ENCODE data around the gene TRIM9.
A peak's percentile ranks its signal among the peaks of the same experiment; 100 is the strongest.
"Not testable (repeated sequence)": the region's sequence is repeated elsewhere in the genome, so short reads cannot be mapped to it uniquely, and the experiment has no call there.

The TRIM9 gene

DNA sequence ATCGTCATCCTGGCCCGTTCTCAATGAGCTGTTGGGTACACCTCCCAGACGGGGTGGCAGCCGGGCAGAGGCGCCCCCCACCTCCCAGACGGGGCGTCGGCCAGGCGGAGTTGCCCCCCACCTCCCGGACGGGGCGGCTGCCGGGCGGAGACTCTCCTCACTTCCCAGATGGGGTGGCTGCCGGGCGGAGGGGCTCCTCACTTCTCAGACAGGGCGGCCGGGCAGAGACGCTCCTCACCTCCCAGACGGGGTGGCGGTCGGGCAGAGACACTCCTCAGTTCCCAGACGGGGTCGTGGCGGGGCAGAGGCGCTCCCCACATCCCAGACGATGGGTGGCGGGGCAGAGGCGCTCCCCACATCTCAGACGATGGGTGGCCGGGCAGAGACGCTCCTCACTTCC lies 138.5 kb downstream of the TRIM9 start:
- DNase-seq = not testable (repeated sequence)

DNA sequence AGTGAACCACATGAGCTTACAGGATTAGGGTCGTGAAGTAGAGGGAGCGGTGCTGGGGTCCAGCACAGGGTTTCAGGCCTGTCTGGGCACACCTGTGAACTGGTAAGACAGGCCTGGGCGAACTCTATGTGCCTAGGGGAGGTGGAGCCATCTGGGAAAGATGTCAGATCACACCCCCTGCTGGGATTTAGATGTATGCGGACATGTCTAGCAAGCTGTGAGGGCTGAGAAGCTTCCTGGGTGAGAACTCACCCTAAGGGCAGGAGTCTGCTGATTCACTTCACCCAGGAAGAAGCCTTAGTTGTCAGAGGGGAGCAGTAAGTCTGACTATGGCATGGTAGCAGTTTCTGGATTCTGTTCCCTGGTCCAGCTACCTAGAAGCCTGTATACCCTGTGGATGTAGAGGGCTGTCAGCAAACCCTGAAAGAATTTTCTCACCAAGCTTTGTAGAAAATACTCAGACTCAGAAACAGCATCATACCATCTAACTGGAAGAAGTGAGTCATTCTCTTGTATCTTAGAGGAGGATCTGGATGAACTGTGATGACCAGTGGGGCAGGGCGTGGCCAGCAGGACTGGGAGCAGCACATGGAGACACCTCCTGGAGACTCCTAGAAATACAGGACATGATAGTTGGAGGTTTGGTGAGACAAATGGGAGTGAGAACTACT lies 139.4 kb downstream of the TRIM9 start:
- peak; percentile 73 for DNase-seq

DNA sequence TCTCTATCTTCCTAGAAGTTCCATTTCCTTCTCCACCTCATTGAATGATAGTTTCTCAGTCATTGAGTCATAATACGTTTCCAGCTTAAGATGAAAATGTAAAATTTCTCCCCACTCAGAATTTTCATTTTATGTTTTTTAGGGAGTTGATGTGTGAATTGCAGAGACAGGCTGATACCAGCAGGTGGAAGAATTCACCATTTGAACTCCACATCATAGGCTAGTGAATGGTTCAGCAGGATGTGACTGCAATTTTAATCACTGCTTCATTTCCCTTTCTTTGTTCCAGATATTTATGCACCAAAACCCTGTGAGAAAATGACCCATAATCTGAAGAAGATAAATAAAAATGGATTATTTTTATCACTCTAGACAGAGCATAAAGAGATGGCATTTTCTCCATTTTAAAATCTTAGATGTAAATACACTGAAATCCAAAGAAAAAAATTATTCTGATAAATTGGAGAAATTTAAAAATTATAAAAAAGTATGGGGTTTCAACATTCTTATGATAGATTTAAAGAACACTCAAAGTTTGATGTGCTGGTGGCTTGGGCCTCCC lies 140.0 kb downstream of the TRIM9 start:
- peak; percentile 73 for DNase-seq

DNA sequence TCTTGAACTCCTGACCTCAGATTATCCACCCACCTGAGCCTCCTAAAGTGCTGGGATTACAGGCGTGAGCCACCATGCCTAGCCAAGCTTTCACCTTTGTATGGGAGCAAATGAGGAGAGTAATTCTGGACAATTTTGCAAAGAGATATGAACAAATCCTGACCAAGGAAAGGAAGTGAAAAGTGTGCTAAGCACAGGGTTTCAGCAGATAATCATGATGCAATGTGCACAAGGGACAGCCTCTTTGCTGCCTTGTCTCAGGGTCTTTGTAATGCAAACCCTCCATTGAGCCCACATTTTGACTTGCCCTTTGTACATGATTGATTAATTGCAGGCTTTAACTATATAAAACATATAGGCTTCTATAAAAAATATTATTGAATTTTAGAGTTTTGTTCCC lies 141.4 kb downstream of the TRIM9 start:
- no peak for DNase-seq

DNA sequence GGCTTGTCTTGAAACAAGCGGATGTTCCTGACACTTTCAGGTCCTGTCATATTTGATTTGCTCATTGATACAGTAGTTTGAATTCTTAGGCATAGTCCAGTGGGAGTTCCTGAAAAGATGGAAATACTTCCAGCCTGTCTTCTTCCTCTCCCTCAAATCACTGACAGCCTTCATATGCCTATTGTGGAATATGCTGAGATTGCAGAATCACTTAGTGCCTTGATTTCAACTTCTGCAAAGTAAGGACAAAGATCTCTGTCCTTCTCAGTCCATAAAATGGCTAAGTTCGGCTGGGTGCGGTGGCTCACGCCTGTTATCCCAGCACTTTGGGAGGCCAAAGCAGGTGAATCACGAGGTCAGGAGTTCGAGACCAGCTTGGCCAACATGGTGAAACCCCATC lies 143.9 kb downstream of the TRIM9 start:
- peak; percentile 22 for DNase-seq

DNA sequence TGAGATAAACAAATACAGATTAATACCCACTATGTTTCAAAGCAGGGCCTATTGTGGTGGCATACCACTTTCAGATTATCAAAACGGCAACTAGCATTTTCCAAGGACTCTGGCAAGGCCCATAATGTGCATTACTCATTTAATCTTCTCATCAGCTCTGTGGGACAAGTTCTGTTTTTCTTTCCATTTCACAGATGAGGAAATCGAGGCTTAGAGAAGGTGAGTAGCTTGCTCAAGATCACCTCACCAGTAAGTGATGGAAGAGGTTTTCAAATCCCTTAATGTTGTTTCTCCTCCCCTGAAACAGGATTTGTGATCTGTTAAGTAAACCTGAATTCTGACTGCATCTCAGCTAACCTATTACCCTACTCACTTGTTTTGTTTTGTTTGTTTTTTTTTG lies 146.7 kb downstream of the TRIM9 start:
- DNase-seq = no peak

DNA sequence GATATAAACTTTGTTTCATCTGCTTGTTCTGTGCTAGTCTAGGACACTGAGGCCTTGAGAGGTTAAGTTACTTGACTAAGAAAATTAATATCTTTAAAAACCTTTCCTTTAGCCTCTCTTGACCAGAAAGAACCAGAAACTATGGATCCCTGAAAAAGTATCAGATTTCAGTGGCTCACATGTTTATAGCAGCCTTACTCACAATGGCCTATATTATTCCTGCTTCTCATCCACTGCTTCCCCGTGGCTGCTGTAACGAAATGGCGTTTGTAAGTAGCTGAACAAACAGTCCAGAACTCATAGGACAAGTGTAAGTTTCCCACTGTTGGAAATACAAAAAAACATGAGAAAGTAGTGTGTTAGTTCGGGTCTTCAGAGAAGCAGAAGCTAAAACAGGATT lies 147.5 kb downstream of the TRIM9 start:
- DNase-seq = no peak

DNA sequence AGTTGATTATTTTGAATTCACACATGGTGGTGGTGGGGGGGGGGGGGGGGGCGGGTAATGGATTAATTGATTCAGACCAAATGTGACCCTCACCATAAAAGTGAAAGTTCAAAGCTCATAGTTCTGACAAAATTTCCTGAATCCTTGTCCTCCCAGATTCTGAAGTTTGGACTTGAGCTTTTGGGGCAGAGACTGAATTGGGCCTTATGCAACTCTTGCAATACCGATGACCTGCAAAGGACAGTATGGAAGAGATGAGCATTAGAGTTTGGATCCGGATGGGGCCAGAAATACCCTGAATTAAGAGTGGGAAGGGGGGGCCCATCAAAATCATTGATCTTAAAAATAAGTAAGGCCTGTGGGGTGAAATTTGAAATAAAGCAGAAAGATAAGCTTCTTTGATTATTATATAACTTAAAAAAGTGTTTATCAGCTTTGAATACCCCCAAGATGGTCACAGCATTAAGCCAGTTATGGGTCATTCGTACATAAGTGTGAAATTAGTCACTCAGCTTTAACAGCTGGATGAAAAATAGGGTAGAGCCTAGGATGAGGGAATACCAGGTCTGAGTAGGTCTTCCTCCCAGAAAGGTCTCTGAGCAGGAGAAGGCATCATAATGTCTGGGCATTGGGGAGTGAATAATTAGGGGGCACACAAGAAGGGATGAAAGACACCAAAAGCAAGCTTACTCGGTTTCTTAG lies 148.5 kb downstream of the TRIM9 start:
- no peak for DNase-seq

DNA sequence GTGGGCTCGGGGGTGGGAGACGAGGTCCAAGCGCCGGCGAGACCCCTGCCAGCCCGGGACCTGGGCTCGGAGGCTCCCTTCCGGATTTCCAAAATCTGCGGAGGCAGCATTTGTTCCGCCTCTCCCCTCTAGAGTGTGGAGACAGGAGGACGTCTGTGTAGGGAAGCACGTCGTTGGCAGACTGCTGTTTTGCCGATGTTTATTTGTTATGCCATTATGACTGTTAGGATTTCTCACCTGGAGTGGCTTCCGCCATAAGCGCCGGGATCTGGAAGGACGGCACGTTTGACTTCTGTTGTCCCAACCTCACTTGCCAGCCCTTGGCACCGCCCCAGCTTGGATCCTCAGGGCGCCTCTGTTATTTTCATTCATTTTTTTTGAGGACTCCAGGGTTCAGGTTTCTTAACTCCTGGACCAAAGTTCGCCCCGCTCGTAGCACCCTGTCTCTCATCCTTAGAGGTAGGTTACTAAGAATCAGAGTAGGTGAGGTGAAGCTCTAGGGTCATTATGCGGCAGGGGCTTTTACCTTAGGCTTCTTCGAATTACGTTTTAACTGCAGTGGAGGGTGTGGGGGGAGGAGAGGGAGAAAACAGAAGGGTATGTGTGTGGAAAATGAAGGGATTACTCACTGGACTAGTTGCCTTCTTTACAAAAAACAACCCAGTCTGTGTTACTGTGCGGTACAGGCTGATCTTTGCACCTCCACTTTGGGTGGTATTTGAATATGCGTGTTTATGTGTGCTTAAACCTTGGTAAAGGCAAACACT lies 150.1 kb downstream of the TRIM9 start:
- DNase-seq = no peak

DNA sequence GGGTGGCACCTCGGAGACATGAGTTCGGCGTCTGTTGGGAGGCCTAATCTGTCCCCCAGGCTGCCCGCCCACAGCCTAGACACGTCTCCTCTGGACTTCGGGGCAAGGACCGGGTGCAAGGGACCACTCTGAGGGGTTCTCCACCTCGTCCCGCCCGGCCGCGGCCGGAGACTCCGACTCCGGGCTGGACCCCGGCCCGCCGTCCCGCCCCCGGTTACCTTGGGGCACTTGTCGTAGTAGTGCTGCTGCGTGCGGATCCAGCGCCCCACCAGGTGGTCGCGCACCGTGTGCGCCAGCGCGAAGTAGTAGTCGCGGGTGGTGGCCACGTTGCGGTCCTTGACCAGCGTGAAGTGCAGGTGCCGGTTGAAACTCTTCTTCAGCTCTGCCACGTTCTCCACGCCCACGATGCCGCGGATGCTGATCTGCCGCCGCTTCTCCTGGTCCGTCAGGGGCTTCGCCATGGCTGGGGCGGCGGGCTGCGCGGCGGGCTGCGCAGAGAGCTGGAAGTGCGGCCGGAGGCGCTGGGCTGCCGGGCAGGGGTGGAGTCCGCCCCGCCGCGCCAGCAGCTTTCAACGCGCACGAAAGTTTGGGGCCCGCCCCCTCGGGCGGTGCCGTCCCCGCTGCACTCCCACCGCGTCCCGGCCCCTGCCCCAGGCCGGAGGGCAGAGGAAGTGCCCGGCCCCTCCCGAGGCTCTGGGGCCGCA lies 150.8 kb downstream of the TRIM9 start, which contains the start of gene PYGL:
TSS of gene PYGL (minus strand) at position 541 of the 704 bp plus-strand sequence. CDS start at position 461, 80 bp downstream.
- DNase-seq = peak; percentile 83

DNA sequence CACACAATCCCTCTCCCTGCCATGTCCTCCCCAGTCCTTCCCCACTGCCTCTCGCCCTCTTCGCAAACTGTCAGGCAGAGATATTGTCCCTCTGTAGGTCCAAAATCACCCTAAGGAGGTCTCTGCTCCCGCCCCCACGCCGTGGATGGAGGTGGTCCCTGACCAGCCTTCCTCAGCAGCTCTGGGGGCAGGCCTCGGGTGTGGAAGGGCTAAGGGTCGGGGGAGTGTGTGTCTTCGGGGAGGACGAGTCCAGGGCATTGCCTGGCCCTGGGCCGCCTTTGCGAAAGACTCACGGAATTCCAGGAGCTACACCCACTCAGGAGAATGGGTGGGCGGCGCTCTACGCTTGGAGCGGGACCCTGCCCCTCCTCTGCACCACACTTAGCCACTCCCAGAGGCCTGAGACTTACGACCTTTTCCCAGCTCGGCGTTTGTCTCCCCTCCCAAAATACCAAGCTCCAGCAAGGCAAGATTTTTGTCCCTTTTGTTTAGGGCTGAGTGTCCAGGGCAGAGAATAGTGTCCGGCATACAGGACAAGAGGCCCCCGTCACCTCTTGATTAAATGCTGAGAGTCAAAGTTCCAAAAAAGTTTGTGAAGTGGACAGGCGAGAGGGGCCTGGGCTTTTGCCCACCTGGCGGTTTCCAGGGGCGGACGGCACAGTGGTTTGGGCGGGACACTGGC lies 151.5 kb downstream of the TRIM9 start:
- DNase-seq = peak; percentile 61

DNA sequence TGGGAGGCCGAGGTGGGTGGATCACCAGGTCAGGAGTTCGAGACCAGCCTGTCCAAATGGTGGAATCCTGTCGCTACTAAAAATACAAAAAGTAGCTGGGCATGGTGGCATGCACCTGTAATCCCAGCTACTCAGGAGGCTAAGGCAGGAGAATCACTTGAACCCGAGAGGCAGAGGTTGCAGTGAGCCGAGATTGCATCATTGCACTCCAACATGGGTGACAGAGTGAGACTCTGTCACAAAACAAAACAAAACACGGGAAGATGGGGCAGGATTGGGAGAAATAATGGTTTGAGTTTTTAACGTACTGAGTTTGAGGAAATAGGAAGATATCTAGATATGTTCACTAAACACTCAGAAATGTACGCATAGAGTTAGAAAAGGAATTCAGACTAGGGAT lies 153.3 kb downstream of the TRIM9 start:
- not testable (repeated sequence) for DNase-seq

DNA sequence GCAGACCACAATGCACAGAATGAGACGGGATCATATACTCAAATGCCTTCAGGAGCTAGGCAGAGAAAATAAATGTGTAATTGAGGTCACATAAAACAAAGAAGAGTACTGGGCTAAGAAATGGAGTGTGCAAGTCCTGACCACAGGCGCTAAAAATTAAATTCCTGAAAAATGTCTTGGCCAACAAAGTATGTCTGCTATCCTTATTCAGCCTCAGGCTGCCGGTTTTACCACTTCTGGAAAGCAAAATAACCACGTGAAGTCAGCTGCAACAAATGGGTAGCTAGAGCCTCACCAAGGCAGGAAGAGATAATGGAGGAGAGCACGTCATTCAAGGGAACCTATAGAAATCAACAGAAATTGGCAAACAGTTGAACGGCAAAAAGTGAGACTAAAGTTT lies 153.8 kb downstream of the TRIM9 start:
- DNase-seq = no peak

DNA sequence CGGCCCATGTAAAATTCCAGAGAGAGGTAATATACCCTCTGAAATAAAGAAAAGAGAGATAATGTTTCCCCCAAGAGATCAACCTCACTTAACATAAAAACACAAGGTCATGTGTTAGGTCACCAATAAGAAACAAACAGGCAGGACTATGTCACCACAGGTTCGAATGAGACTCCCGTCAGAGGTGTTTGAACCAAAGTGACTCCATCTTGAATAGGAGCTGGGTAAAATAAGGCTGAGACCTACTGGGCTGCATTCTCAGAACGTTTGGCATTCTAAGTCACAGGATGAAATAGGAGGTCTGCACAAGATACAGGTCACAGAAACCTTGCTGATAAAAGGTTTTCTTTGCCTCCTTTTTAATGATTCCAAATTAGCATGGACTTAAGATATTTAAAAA lies 157.1 kb downstream of the TRIM9 start:
- no peak for DNase-seq

DNA sequence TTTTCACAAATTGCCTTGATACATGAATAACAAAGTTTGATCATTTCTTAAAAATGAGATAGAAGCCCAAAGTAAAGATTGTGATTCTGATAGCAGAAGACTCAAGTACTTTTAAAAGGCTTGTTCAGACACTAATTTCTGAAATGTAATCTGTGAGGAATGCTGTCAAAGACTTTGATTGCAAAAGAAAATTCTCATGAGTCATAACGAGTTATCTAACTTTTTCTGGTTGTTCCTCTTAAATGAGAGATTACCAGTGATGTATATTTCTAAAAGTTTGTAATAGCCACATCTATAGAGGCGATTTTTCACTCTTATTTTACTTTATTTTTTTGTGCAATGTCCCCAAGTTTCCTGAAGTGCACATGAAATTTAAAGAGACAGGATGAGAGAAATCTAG lies 157.6 kb downstream of the TRIM9 start:
- DNase-seq = no peak

DNA sequence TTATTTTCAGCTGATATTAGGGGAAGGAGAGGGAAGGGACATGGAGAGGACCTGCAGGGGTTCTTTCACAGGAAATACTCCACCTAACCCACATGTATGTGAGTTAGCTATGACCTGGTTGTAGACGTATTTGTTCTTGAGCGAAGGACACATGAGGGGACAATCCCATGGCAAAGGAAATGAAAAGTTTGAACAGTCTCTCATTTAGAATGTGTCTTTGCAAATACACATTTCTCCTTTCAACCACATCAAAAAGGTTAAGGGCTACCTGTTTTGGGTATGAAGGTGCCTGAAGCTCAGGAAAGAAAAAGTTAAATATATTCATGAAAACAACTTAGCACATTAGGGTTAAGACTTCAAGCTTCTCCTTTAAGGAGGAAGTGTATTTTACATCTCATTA lies 158.0 kb downstream of the TRIM9 start:
- DNase-seq = no peak

DNA sequence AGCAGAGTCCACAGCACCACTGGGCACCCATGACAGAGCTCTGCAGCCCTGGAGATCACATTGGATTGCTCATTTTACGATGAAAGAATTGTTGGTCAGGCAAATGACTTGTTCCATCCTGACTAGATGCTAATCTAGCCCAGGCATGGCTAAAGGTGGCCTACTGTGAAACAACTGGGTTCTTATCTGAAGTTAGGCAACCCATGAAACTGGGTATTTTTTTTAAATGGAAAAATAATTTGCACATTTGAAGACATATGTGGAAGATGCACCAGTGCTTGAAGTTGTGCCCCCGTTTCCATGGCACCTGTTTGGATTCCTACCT lies 158.9 kb downstream of the TRIM9 start:
- DNase-seq = no peak

DNA sequence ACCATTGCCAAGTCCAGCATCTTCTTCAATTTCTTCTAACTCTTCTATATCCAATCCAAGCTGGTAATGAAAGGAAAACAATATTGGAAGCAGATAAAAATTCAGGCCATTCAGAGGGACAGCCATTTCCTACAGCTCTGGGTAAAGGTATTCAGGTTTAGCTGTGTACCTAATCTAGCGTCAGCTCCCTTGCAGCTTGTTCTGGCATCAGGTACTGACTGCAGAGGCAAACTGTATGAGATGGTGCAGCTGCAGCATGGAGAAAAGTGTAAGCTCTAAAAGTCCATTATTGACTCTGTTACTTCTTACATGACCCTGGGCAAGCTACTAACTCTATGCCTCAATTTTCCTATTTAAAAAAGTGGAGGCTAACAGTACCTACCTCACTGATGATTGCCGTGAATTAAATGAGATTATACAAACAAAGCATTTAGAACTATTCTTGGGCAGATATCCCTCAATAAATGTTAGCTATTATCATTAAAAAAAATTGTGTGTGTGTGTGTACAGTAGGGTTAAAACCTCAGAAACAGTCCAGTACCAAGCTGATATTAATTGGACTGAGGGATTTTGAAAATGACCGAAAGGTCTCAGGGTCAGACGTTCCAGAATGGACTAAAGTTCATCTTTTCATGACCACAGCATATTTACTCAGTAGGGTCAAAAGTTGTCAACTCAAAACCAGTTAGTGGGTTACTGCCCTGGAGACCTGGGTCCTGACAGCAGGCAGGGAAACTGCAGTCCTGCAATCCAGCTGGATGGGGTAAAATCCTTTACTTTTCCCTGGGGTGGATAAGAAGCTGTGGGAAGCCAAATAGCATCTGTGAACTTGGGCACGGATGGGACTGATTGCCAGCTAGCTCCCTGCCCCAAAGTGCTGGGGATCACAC lies 159.5 kb downstream of the TRIM9 start:
- no peak for DNase-seq

DNA sequence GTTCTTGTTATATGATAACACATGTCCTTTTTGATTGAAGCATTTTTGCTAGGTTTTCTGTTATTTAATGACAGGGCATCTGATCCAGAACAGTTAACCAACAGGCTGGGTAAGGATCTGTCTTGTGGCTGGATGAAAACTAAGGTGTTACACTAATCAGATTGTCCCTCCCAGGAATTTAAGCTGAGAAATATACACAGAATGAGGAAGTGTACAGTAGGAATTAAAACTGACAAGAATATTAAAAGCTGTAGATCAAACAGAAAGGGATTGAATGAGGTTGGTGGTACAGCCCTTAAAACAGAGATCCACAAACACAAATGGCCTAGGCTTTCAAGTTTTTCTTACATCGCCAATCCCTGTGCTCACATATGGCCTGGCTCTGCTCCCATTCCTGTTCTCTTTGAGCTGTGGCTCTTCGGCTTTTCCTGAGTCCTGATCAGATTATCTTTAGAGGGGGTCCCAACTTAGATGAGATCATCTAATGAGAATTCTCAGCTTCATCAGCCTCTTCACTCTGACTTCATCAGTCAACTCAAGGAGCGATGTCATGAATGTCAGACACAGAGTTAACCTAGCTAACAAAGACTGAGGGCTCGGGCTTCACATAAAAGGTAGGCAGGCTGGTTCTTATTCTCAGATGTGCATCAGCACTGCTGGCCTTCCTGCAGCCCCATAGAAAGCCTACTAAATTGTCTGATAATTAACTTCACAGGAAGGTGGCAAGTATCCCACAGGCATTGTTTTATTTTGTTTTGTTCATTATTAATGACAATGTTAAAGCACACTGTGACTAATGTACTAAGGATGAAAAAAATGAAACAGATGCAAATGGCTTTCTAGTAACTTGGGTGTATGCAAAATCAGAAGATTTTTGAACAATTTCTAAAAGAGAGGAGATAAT lies 162.1 kb downstream of the TRIM9 start:
- no peak for DNase-seq

DNA sequence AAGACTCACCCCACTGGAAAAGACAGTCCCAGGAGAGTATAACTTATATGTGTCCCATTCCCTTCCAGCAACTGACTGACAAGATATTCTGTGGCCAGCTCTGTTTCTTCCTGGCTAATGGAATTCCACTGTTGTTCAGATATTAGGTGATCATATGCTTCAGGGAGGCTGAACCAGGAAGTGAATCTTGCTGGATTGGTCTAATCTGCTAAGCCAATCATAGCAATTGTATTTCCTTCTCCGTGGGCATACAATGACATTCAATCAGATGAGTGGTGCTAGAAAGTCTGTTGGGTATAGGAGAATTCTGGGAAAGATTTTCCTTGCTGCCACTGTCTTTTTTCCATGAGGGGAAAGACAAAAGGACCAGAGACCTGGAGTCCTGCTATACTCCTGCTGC lies 162.7 kb downstream of the TRIM9 start:
- DNase-seq = no peak
